ENCODE data around the gene RNGTT.
"Not testable (repeated sequence)": the region's sequence is repeated elsewhere in the genome, so short reads cannot be mapped to it uniquely, and the experiment has no call there.

The RNGTT gene

DNA sequence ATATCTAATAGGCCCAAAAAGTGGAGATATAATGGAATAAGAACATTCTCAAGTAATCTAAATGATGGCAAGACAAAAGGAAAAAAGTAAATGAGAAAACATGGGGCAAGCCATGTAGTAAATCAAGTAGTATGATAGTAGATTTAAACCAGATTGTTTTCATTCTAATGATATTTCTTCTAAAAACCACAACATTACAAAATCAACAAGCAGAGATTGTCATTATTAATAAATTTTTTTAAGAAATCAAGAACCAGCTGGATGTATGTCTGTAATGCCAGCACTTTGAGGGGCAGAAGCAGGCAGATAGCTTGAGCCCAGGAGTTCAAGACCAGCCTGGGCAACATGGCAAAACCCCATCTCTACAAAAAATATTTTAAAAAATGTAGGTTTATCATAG, 155.0 kb downstream of the RNGTT start:
- DNase-seq (ENCODE audit: low read depth): no peak

- DNase-seq (ENCODE audit: low read depth): no peak
These were observed 155.8 kb downstream of the RNGTT start for GRCh38 chr6:88807622-88808021.

- DNase-seq (ENCODE audit: low read depth): no peak
These were observed 156.7 kb downstream of the RNGTT start for GRCh38 chr6:88806728-88807127.

DNA sequence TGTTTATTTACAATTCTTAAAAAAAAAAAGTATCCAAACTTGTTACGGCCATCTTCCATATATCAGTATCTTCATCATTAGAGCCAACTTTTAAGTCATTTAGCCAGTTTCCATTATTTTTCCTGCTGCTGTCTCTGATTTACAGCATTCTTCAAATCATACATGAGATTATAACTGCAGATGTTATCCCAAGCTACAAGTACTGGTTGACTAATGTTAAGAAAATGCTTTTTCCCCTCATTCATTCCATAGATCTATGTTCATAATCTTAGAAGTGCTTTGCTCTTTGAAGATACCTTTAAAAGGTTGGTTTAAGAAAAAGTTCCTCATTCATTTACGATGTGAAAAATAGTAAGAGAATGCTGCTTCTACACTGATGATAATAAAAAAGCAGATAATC, 158.7 kb downstream of the RNGTT start:
- DNase-seq (ENCODE audit: low read depth): peak; percentile 9

GRCh38 chr6:88785478-88785877, 177.9 kb downstream of the RNGTT start:
- no peak for DNase-seq (ENCODE audit: low read depth)

DNA sequence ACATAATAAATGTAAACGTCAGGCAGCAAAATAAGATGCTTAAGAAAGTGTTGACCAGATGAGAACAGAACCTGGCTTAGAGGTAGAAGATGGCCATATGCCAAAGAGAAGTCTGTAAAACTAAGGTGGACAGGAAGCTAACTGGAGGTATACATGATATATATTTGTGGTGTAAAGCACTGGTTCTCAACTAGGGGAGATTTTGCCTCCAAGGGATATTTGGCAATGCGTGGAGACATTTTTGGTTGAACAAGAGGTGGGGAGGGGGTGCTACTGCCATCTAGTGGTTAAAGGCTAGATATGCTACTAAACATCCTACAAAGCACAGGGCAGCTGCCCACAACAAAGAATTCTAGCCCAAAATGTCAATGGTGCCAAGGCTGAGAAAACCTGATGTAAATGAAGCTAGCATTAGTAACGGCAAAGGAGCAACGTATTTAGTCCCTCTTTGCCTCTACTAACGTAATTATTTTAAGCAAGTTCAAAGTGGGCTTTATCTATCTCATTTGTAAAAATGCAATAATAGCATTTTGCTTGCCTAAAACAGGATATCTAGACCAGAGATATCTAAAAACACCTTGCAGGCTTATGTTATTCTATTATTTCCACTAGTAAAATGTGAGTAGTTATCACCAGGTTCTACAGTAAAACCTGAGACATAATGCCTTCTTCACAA, 182.6 kb downstream of the RNGTT start:
- peak; percentile 11 for DNase-seq (ENCODE audit: low read depth)

- DNase-seq (ENCODE audit: low read depth): no peak
These were observed 187.4 kb downstream of the RNGTT start for GRCh38 chr6:88775866-88776571.

GRCh38 chr6:88768114-88768513, 195.3 kb downstream of the RNGTT start:
- DNase-seq (ENCODE audit: low read depth): not testable (repeated sequence)

DNA sequence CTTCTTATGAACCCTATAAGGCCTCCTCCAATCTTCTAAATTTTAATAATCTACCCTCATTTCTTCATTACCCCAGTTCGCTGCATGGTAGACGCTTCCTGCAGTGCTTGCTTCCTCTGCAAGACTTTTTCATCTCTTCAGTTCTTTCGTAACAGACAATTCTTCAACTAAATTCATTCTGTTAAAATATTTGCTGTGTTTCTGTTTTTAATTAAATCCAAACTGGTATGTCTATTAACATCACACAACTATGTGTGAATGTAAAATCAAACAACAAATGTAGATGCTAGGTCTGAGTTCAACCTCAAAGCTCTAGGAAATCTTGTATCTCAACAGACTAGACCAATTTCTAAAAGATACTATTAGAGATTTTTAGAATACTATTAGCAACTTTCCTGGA, 199.3 kb downstream of the RNGTT start:
- DNase-seq (ENCODE audit: low read depth): no peak

GRCh38 chr6:88763160-88763559, 200.3 kb downstream of the RNGTT start:
- no peak for DNase-seq (ENCODE audit: low read depth)

DNA sequence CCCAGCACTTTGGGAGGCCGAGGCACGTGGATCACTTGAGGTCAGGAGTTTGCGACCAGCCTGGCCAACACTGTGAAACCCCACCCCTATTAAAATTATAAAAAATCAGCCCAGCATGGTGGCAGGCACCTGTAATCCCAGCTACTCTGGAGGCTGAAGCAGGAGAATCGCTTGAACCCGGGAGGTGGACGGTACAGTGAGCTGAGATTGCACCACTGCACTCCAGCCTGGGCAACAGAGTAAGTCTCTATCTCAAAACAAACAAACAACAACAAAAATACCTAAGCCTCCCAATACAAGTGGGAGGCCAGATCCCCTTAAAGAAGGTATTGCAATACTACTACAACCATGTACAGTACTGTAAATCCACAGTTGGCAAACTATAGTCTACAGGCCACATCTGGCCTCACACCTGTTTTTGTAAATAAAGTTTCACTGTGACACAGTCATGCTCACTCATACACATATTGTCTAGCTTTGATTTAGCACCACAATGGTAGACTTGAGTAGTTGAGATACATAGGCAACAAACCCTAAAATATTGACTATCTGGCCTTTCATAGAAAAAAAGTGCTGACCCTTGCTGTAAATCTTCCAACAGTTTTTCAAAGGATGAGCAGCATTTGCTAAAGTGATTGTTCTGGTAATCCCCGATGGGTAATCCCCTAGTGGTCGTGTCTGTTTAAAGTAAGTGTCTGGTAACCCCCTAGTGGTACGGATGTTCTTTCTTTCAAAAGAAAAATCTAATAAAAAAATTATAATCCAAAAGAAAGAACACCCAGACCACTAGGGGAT, 202.0 kb downstream of the RNGTT start:
- no peak for DNase-seq (ENCODE audit: low read depth)

DNA sequence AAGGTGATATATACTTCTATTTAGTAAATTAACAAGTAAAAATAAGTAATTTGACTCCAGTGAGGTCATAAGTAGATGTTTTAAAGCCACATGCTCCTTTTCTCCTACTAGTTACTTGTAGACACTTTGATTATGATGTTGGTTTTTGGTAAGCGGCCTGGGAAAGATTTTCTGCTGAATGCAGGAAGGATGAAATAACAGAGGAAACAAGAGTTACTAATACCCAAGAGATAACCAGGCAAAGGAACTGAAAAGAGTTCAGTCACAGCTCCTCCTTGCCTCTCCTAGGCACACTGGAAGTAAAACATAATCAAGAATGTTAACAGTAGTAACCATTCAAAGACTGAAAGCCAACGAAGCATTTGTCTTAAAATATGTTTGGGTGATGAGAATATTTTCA, 203.3 kb downstream of the RNGTT start:
- DNase-seq (ENCODE audit: low read depth): no peak

- no peak for DNase-seq (ENCODE audit: low read depth)
These were observed 212.5 kb downstream of the RNGTT start for GRCh38 chr6:88750936-88751335.

DNA sequence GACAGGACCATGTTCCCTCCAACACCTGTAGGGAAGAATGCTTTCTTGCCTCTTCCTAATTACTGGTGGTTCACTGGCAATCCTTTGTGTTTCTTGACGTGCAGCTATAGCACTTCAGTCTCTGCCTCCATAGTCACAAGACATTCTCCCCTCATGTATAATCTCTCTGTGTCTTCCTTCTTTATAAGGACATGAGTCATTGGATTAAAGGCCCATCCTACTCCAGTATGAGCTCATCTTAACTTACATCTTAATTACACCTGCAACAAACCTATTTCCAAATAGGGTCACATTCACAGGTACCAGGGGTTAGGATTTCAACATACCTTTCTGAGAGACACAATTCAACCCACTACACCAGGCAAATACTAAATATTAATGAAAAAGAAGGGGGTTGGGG, 213.6 kb downstream of the RNGTT start:
- no peak for DNase-seq (ENCODE audit: low read depth)

GRCh38 chr6:88748141-88748540, 215.3 kb downstream of the RNGTT start:
- DNase-seq (ENCODE audit: low read depth): no peak

- DNase-seq (ENCODE audit: low read depth): no peak
These were observed 221.5 kb downstream of the RNGTT start for GRCh38 chr6:88741939-88742338.

DNA sequence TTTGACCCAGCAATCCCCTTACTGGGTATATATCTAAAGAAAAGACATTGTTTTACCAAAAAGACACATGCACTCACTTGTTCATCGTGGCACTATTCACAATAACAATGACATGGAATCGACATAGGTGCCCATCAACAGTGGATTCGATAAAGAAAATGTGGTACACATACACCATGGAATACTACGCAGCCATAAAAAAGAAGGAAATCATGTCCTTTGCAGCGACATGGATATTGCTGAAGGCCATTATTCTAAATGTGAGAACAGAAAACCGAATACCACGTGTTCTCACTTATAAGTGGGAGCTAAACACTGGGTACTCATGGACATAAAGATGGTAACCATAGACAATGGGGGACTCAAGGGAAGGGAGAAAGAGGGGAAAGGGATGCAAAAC, 222.3 kb downstream of the RNGTT start:
- DNase-seq (ENCODE audit: low read depth): no peak

DNA sequence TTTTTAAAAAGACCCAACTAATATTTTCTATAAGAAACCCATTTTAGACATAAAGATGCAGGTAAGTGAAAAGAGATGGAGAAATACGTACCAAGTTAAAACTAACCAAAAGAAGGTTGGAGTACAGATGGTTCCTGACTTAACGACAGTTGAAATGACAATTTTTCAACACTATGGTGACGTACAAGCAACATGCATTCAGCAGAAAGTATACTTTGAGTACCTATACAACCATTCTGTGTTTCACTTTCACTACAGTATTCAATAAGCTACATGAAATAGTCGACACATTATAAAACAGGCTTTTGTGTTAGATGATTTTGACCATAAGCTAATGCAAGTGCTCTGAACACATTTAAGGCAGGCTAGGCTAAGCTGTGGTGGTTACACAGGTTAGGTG, 228.9 kb downstream of the RNGTT start:
- DNase-seq (ENCODE audit: low read depth): no peak

DNA sequence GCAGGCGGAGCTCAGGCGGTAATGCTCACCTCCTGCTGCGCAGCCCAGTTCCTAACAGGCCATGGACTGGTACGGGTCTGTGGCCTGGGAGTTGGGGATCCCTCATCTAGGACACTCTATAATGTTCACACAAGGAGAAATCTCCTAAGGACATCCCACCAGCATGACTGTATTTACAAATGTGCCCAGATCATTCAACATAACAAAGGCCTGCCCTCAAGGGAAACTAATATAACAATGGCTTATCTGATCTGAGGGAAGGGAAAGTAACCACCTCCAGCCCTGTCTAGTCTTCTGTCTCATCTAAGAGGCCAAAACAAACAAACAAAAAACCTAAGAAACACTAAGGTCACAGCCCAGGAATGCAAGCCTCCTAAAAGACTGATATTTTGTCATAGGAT, 232.8 kb downstream of the RNGTT start:
- DNase-seq (ENCODE audit: low read depth): no peak

DNA sequence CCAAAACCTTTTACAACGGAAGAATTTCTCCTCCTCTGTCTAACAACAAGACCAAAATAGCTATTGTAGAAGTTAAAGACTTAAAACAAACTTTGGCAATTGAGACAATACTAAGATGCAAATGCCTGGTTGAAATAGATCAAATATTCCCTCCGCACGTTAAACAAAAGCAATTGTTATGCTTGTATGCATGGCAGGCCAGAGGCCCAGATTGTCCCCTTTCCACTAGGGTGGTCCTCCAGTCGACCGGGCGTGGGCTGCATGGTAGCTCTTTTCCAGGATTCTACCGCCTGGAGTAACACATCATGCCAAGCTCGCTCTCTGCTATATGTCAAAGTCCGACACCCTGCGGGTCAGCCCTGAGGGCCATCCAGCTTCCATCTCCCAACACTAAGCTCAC, 234.7 kb downstream of the RNGTT start:
- no peak for DNase-seq (ENCODE audit: low read depth)

- not testable (repeated sequence) for DNase-seq (ENCODE audit: low read depth)
These were observed 237.0 kb downstream of the RNGTT start for GRCh38 chr6:88726409-88726808.

DNA sequence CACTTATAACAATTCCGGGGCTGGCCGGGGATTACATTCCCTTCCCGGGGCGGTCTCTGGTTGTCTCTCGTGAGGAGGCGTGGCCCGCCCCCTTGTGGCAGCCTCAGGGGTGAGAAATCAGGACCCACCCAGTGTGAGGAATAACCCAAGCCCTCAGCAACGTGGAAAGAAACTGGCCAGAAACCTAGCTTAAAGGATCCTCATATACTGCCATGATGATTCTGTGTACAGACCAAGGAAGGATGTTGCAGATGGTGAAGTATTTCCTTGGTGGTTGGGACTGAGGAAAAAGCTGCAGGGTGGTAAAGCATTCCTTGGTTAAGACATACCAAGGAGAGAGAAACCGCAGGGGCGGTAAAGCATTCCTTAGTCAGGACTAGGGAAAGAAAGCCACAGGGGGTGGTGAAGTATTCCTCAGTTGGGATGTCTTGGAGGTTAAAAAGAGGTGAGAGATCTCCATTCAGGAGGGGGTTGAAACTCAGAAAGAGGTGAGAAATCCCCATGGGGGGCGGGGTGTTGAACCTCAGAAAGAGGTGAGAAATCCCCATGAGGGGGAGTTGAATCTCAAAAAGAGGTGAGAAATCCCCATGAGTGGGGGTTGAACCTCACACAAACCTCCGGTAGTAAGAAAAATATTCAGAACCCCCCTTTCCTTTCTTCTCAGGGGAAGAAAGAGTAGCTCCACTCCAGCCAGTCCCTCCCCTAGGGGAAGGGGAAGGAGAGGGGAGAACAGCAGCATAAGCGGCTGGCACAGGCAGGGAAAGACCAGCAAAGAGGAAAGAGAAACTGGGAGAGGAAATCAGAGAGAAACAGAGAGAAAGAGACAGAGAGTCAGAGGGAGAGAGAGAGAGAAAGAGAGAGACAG, 238.1 kb downstream of the RNGTT start:
- DNase-seq (ENCODE audit: low read depth): no peak

Measured in HS-27A (cell line).